OCI-LY1 (cell line): ENCODE measurements around the gene RENBP.

Experiments used
- H2AFZ ChIP-seq: fragments of 200-600 bp; sonication (generic), shearing (Covaris generic); 2 replicates; pipeline ENCODE4 v1.6.0; 2014; ENCODE audit warnings: antibody characterized with exemption, mild to moderate bottlenecking, low read length
- H3F3A ChIP-seq: fragments of 200-600 bp; sonication (generic), shearing (Covaris generic); 2 replicates; pipeline ENCODE4 v1.6.0; 2014; ENCODE audit warnings: mild to moderate bottlenecking, antibody characterized with exemption, low read length, moderate library complexity; ENCODE audit not compliant: insufficient read depth
- H3K27ac ChIP-seq: fragments of 200-600 bp; sonication (generic); 2 replicates; pipeline ENCODE4 v1.5.1; 2014; ENCODE audit warnings: low read length, mixed run types, mild to moderate bottlenecking, low read depth; ENCODE audit not compliant: poor library complexity, severe bottlenecking
- H3K27me3 ChIP-seq: fragments of 200-600 bp; sonication (generic); 2 replicates; pipeline ENCODE4 v1.6.0; 2014; ENCODE audit warnings: antibody characterized with exemption, mild to moderate bottlenecking, low read length, moderate library complexity; ENCODE audit not compliant: insufficient read depth
- H3K36me3 ChIP-seq: fragments of 200-600 bp; sonication (generic); 2 replicates; pipeline ENCODE4 v1.6.1; 2014; ENCODE audit warnings: mild to moderate bottlenecking, antibody characterized with exemption, low read length, moderate library complexity, mixed read lengths; ENCODE audit not compliant: insufficient read depth
- H3K4me1 ChIP-seq: fragments of 200-600 bp; sonication (generic); 2 replicates; pipeline ENCODE4 v1.5.1; 2014; ENCODE audit warnings: mild to moderate bottlenecking, low read length, moderate library complexity; ENCODE audit not compliant: insufficient read depth, severe bottlenecking
- H3K4me2 ChIP-seq: fragments of 200-600 bp; sonication (generic), shearing (Covaris generic); 2 replicates; pipeline ENCODE4 v1.6.1; 2014; ENCODE audit warnings: low read length
- H3K4me3 ChIP-seq: fragments of 200-600 bp; sonication (generic); 2 replicates; pipeline ENCODE4 v1.5.1; 2014; ENCODE audit warnings: low read length, low read depth, mild to moderate bottlenecking, mixed read lengths; ENCODE audit not compliant: poor library complexity, severe bottlenecking
- H3K79me2 ChIP-seq: fragments of 200-600 bp; shearing (Covaris generic); 2 replicates; pipeline ENCODE4 v1.6.1; 2016; ENCODE audit warnings: mixed run types, low read length, mixed read lengths; ENCODE audit not compliant: insufficient read depth
- H3K9ac ChIP-seq: fragments of 200-600 bp; sonication (generic), shearing (Covaris generic); 2 replicates; pipeline ENCODE4 v1.6.1; 2014; ENCODE audit warnings: mild to moderate bottlenecking, low read length, mixed read lengths
- H3K9me2 ChIP-seq: fragments of 200-600 bp; sonication (generic), shearing (Covaris generic); 2 replicates; pipeline ENCODE4 v1.6.1; 2014; ENCODE audit warnings: low read depth, mild to moderate bottlenecking, low read length, mixed read lengths
- H3K9me3 ChIP-seq: fragments of 200-600 bp; shearing (Covaris generic); 2 replicates; pipeline ENCODE4 v1.6.1; 2014; ENCODE audit warnings: low read length, mixed read lengths
- H4K20me1 ChIP-seq: fragments of 200-600 bp; sonication (generic), shearing (Covaris generic); 2 replicates; pipeline ENCODE4 v1.6.0; 2016; ENCODE audit warnings: mild to moderate bottlenecking, low read length; ENCODE audit not compliant: insufficient read depth
- EZH2 ChIP-seq: fragments of 200-600 bp; sonication (generic), shearing (Covaris generic); IDR thresholded peaks from 2 replicates; pipeline ENCODE4 v1.8.0; 2017; ENCODE audit warnings: borderline replicate concordance, mixed run types, mild to moderate bottlenecking, antibody characterized with exemption, low read length, moderate library complexity, mixed read lengths
- TF ChIP-seq, protein P1 (sequence below): fragments of 200-600 bp; sonication (generic), shearing (Covaris generic); IDR thresholded peaks from 2 replicates; pipeline ENCODE4 v1.5.1; 2017; ENCODE audit warnings: mild to moderate bottlenecking, antibody characterized with exemption, low read length, moderate library complexity, mixed read lengths

Gene RENBP

DNA sequence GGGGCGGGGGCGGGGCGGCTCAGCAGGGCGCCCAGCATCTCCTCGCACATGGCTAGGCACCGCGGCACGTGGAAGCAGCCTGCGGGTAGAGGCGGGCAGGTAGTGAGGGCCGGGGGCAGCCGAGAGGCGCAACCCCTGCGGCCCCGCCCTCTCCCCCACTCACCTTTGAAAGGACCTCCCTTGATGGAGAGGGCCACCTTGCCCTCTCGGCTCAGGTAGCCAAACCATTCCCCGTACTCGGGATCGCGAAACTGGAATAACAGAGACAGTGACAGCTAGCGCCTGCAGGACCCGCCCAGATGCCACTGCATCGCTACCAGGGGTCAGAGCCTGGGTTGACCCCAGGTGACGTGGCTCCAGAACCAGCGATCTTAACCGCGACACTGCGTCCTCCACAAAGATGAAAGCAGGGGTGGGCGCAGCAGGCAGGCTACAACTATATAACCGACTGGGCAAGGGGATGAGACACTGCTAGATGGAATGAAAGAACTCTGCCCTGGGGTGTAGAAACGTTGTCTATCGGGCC, 9.1 kb downstream of the RENBP start:
- no peak overlapping the region for H2AFZ ChIP-seq
- H3K79me2 ChIP-seq = no peaks in the 10 kb centered on the region
- H3K27me3 ChIP-seq = no peaks in the 10 kb centered on the region
- peak overlapping the region; percentile 98 for H3K4me2 ChIP-seq
- peaks cover 18% of the 10 kb centered on the region for H3K4me1 ChIP-seq
- H3K36me3 ChIP-seq = peaks cover 20% of the 10 kb centered on the region; the same call in 1 of the 2 replicates
- H3K9me3 ChIP-seq = no peaks in the 10 kb centered on the region
- H4K20me1 ChIP-seq = no peaks in the 10 kb centered on the region
- TF ChIP-seq, protein P1, sequence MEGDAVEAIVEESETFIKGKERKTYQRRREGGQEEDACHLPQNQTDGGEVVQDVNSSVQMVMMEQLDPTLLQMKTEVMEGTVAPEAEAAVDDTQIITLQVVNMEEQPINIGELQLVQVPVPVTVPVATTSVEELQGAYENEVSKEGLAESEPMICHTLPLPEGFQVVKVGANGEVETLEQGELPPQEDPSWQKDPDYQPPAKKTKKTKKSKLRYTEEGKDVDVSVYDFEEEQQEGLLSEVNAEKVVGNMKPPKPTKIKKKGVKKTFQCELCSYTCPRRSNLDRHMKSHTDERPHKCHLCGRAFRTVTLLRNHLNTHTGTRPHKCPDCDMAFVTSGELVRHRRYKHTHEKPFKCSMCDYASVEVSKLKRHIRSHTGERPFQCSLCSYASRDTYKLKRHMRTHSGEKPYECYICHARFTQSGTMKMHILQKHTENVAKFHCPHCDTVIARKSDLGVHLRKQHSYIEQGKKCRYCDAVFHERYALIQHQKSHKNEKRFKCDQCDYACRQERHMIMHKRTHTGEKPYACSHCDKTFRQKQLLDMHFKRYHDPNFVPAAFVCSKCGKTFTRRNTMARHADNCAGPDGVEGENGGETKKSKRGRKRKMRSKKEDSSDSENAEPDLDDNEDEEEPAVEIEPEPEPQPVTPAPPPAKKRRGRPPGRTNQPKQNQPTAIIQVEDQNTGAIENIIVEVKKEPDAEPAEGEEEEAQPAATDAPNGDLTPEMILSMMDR = no peak
- TF ChIP-seq EZH2 = no peak
- peak overlapping the region; percentile 80 for H3K27ac ChIP-seq
- H3K4me3 ChIP-seq = peak overlapping the region; percentile 82
- no peaks in the 10 kb centered on the region for H3K9me2 ChIP-seq
- H3F3A ChIP-seq = no peaks in the 10 kb centered on the region
- H3K9ac ChIP-seq = peak overlapping the region; percentile 89

DNA sequence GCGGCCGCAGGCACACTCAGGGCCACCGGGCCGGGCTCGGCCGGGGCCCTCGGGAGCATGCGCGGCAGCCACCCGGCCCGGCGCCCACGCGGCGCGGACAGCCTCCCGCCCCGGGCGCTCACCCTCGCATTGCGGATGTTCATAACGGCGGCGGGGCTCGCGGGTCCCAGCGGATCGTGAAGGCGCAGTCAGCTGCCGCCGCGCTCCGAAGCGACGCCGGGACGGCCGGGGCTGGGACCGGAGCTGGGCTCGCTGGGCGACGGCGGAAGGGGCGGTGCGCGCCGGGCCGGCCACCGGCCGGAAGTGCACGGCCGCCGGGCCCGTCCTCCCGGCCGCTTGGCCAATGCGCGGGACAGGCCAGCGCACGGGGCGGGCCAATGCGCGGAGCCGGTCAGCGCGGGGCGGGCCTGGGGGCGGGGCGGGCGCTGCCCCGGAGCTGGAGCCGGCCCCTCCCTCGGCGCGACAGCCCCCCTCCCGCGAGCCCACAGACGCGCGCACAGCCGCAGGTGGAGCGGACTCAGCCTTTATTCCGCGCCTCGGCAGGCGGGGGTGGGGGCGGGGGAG, 9.6 kb downstream of the RENBP start, which contains the start of gene NAA10:
NAA10 (minus strand) TSS at position 276 of the 564 bp plus-strand sequence; CDS start at position 143, 133 bp downstream.
- peak within 1 kb of the TSS; percentile 83 for H3K4me3 ChIP-seq
- H3K79me2 ChIP-seq = no peaks in the 10 kb centered on the region
- no peaks in the 10 kb centered on the region for H3F3A ChIP-seq
- no peaks in the 10 kb centered on the region for H4K20me1 ChIP-seq
- H3K9me3 ChIP-seq = no peaks in the 10 kb centered on the region
- no peak within 1 kb of the TSS for H2AFZ ChIP-seq
- H3K9me2 ChIP-seq = no peaks in the 10 kb centered on the region
- TF ChIP-seq EZH2 = no peak
- TF ChIP-seq, protein P1 = no peak
- peak within 1 kb of the TSS; percentile 98 for H3K4me2 ChIP-seq
- no peaks in the 10 kb centered on the region for H3K27me3 ChIP-seq
- H3K27ac ChIP-seq = peak within 1 kb of the TSS; percentile 80
- H3K4me1 ChIP-seq = peaks cover 15% of the 10 kb centered on the region
- peak within 1 kb of the TSS; percentile 89 for H3K9ac ChIP-seq
- H3K36me3 ChIP-seq = peaks cover 20% of the 10 kb centered on the region; the same call in 1 of the 2 replicates

DNA sequence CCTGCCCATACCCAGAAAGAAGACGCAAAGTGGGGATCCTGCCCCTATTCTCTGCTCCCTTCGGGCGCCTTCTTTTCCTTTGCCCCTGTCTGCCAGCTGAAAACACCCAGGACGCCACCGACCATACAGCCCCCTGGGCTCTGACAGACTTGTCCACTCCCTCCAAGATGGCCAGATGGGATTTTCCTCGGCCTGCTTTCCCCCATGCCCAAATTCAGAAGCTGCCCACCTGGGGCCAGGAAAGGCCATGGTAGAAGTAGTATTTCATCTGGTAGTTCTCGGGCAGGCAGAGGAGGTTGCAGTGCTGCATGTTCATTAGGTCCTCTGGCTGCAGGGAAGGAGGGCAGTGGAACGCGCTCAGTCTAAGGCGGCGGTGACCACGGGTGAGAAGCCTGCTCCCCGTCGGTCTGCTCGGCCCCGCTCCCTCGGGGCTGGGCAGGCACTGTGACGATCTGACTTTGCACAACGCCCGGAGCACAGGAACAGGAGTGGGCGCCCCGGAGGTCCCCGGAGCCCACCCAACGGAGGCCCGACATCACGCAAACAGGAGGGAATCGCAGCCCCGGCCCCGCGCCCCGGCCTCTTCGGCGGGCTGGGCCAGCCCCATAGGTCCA, 10.2 kb downstream of the RENBP start:
- no peaks in the 10 kb centered on the region for H4K20me1 ChIP-seq
- no peaks in the 10 kb centered on the region for H3K9me2 ChIP-seq
- H3K4me1 ChIP-seq = peaks cover 15% of the 10 kb centered on the region
- no peaks in the 10 kb centered on the region for H3F3A ChIP-seq
- no peak overlapping the region for H2AFZ ChIP-seq
- H3K79me2 ChIP-seq = no peaks in the 10 kb centered on the region
- H3K4me3 ChIP-seq = peak overlapping the region; percentile 83
- no peaks in the 10 kb centered on the region for H3K27me3 ChIP-seq
- H3K4me2 ChIP-seq = peak overlapping the region; percentile 70
- no peaks in the 10 kb centered on the region for H3K9me3 ChIP-seq
- peaks cover 24% of the 10 kb centered on the region; the same call in 1 of the 2 replicates for H3K36me3 ChIP-seq
- no peak for TF ChIP-seq EZH2
- TF ChIP-seq, protein P1 = no peak
- H3K9ac ChIP-seq = peak overlapping the region; percentile 84
- peak overlapping the region; percentile 13 for H3K27ac ChIP-seq
